ENCODE measurements around the gene ACSF3. TPM values are rescaled to one million over a fixed set of nuclear protein-coding genes. Genes with fewer than 3 reads are reported as not detected.

ACSF3 gene
- total RNA-seq, 1 donor from 2014 or later: 32.0 TPM

DNA sequence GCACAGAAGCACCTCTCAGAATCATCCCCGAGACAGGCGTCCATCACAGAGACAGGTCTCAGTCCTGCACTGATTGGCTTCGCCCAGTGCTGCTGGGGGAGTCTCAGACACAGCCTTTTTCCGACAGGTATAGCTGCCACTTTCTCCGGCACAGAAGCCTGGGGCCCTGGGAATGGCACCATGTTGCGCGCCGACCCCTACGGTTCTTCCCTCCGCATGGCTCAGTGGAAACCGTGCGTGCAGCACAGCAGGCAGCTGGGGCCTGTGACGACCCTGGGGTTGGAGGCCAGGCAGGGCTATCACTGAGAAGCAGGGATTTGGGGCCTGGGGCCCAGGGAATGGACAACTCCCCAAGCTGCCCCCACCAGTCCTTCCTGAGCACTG lies 48.2 kb downstream of the ACSF3 start:
- ATAC-seq (no peak), DNase-seq (peak; percentile 53)
- Histone ChIP-seq H3K27me3 (no peaks in the 10 kb centered on the region), H3K27ac (no peak overlapping the region), H3K36me3 (peaks cover 43% of the 10 kb centered on the region), H3K9me3 (no peaks in the 10 kb centered on the region), H3K4me1 (no peaks in the 10 kb centered on the region), H3K4me3 (no peak overlapping the region)
- intact Hi-C loops (cut with DNase I): no loop called here
- TF ChIP-seq CTCF (IDR thresholded peaks at IDR 0.05): no peak

DNA sequence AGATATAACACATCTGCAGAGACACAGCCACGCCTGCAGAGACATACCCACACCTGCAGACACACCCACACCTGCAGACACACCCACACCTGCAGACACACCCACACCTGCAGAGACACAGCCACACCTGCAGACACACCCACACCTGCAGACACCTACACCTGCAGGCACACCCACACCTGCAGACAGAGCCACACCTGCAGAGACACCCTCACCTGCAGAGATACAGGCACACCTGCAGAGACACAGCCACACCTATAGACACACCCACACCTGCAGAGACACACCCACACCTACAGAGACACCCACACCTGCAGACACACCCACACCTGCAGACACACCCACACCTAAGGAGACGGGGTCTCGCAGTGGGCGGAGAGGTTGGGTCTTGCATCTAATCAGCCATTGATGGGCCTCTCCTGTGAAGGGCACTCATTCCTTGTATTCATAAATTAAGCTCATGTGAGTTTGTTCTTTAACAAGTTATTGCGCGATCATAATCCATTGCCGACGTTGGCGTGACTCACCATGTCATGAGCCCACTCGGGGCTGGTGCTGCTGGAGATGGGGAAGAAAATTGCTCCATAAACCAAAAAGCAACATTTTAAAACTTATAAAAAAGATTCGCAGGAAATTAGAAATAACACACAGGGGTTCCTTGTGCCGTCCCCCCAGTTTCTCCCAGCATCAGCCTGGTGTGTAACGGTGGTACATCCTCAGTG lies 49.0 kb downstream of the ACSF3 start:
- TF ChIP-seq CTCF (IDR thresholded peaks at IDR 0.05): no peak
- peak; percentile 19 for DNase-seq
- no peak for ATAC-seq
- H3K36me3 ChIP-seq: peaks cover 40% of the 10 kb centered on the region
- intact Hi-C loops (cut with DNase I): no loop called here
- no peak overlapping the region for H3K27ac ChIP-seq
- H3K27me3 ChIP-seq: no peaks in the 10 kb centered on the region
- no peaks in the 10 kb centered on the region for H3K4me1 ChIP-seq
- no peak overlapping the region for H3K4me3 ChIP-seq
- no peaks in the 10 kb centered on the region for H3K9me3 ChIP-seq

DNA sequence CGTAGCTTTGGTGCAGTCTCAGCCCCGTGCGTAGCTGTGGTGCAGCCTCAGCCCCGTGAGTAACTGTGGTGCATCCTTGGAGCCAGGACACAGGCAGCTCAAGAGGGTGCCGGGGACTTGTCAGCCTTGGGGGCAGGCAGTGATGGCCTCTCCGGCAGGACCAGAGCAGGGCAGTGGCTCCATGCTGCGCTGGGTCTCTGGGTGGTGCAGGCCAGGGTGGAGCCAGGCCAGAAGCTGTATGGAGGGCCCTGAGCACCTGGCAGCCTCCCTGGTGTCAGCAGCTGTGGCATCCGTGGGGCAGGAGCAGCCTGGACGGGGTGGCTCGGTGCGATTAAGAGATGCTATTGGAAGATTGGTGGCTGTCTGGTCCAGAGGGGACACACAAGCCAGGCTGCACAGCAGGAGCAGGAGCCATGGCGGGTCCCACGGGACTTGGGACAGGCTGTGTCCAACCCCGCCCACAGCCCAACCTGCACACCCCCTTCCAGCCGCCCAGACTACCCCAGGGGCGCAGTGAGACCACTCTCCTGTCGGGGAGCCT lies 49.6 kb downstream of the ACSF3 start:
- H3K36me3 ChIP-seq: peaks cover 40% of the 10 kb centered on the region
- no peaks in the 10 kb centered on the region for H3K9me3 ChIP-seq
- TF ChIP-seq CTCF (IDR thresholded peaks at IDR 0.05): no peak
- no peak overlapping the region for H3K27ac ChIP-seq
- DNase-seq (peak; percentile 44), ATAC-seq (no peak)
- no peaks in the 10 kb centered on the region for H3K4me1 ChIP-seq
- no peaks in the 10 kb centered on the region for H3K27me3 ChIP-seq
- H3K4me3 ChIP-seq: no peak overlapping the region
- intact Hi-C loops (cut with DNase I): no loop called here

DNA sequence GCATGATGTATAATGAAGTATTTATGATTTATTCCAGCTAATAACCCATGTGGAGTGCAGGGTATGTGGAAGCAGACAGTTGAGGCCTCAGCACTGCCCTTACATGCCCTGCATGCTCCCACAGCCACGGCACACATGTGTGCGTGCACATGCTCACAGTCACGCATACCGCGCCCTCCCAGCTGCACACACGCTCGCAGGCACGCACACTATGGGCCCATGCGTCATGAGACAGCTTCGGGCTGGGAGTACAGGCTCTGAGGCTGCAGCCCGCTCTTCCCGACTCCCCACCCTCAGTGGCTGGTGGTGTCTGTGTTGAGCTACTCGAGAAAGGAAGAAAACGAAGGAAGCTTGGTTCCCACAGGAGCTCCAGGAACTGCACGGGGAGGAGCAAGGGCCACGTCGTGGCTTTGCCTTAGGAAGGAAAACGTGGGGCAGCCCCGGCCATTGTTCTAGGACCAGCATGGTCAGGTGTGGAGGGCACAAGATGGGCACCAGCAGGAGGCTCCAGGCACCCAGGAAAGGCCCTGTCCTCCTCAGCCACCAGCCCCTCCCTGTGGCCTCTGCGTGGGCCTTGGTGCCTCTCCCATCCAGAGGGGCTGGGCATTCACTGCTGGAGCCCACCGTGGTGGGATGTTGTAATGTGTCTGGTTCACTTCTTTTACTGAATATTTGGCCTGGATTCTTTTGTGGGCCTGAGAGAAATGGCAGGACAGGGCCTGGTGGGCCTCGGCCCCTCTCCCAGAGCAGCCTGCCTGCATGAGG lies 50.4 kb downstream of the ACSF3 start:
- no peaks in the 10 kb centered on the region for H3K27me3 ChIP-seq

DNA sequence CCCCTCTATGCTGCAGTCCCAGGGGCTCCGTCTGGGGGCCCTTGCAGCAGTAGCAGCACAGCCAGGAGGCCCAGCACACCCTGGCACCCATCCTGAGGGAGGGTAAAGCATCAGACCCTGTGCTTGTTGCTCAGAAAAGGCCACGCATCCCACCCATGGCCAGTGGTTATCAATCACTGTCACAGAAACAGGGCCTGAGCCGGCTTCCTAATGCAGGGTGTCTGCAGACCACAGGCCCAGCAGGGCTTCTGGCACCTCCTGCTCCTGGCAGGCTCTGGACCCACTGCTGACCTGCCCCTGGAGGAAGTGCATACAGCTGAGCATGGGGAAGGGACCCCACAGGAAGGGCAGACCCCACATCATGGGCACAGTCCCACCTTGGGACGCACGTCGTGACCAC lies 51.0 kb downstream of the ACSF3 start:
- H3K27ac ChIP-seq: no peak overlapping the region
- peaks cover 40% of the 10 kb centered on the region for H3K36me3 ChIP-seq
- no peak for TF ChIP-seq CTCF (IDR thresholded peaks at IDR 0.05)
- no peak overlapping the region for H3K4me3 ChIP-seq
- DNase-seq: peak; percentile 46
- ATAC-seq: no peak
- H3K4me1 ChIP-seq: no peaks in the 10 kb centered on the region
- H3K9me3 ChIP-seq: no peaks in the 10 kb centered on the region
- intact Hi-C loops (cut with DNase I): no loop called here
- no peaks in the 10 kb centered on the region for H3K27me3 ChIP-seq

More for the DNA sequence above, 50.4 kb downstream of the ACSF3 start:
- no peak for TF ChIP-seq CTCF (IDR thresholded peaks at IDR 0.05)
- Histone ChIP-seq H3K4me3 (no peak overlapping the region), H3K36me3 (peaks cover 40% of the 10 kb centered on the region), H3K4me1 (no peaks in the 10 kb centered on the region), H3K27ac (no peak overlapping the region), H3K9me3 (no peaks in the 10 kb centered on the region)
- DNase-seq (peak; percentile 54), ATAC-seq (no peak)
- intact Hi-C loops (cut with DNase I): no loop called here

Data from upper lobe of right lung (tissue), 1 donor.